ENCODE data around the gene SLC4A2. TPM values are rescaled to one million over a fixed set of nuclear protein-coding genes. Genes with fewer than 3 reads are reported as not detected.

SLC4A2 gene
- total and polyA plus RNA-seq, 2 of the 8 experiments (the other 6 are each of a cell fraction or from before 2014, with no cell fraction given) = 72.6 to 147 TPM

DNA sequence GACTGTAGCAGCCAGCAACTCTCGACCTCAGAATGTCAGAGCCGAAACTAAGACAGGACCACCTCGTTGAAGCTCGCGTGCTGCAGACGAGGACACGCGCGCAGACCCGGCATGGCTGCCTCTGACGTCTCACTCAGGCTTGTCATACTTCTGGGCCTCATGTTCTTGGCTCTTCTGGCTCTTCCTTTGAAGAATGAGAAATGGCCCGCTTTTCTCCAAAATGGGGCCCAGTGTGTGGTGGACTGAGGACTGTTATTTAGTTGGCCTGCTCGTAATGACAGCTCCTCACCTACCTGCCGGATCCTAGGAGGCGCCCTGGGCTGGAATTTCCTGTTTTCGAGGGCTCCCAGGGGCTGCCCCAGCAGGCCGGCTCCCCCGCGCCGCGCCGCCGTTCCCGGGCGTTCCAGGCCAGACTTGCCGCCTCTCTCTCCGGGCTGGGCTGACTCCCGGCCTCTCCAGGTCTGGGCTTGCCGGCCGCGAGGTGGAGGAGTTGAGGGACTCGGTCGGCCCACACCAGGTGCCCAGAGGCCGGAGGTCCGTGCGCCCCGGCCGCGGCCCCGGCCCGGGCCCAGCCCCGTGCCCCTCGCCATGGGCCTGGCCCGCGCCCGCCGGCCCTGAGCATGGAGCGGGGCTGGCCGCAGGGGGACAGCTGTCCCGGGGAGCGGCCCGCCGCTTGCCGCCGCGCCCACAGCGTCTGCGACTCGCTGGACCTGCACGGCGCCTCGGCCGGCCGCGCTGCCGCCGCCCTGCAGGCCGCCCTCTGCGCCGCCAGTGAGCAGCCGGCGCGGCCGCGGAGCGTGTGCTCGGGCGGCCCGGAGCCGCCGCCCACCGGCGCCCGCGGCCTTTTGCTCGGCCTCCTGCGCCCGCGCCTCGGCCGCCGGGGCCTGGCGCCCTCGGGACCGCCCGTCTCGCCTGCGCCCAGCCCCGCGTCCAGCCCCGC, 55.0 kb downstream of the SLC4A2 start (continued):
- TF ChIP-seq, protein P1, sequence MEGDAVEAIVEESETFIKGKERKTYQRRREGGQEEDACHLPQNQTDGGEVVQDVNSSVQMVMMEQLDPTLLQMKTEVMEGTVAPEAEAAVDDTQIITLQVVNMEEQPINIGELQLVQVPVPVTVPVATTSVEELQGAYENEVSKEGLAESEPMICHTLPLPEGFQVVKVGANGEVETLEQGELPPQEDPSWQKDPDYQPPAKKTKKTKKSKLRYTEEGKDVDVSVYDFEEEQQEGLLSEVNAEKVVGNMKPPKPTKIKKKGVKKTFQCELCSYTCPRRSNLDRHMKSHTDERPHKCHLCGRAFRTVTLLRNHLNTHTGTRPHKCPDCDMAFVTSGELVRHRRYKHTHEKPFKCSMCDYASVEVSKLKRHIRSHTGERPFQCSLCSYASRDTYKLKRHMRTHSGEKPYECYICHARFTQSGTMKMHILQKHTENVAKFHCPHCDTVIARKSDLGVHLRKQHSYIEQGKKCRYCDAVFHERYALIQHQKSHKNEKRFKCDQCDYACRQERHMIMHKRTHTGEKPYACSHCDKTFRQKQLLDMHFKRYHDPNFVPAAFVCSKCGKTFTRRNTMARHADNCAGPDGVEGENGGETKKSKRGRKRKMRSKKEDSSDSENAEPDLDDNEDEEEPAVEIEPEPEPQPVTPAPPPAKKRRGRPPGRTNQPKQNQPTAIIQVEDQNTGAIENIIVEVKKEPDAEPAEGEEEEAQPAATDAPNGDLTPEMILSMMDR (IDR thresholded peaks at IDR 0.05; ENCODE audit: control extremely low read depth in 1 of 3, insufficient read depth in 1 of 3, low read depth in 1 of 3, low read length in 3 of 3) = 0 out of 4 replicates have a peak, but pooled peaks of 1 of the 3 experiments have one; percentile 8
- TF ChIP-seq NANOG (IDR thresholded peaks at IDR 0.05; ENCODE audit: insufficient read depth, low read depth, low read length, poor library complexity, severe bottlenecking) (no peak), BRCA1 (IDR thresholded peaks at IDR 0.05; ENCODE audit: low read depth, low read length) (no peak), TAF1 (IDR thresholded peaks at IDR 0.05; ENCODE audit: low read depth, low read length) (peak; percentile 33; the same call in 1 of the 2 replicates)

Data from H1 (cell line).